WTC11 (cell line): ENCODE data around the gene HNRNPAB. TPM values are rescaled to one million over a fixed set of nuclear protein-coding genes. Genes with fewer than 3 reads are reported as not detected.

ENCODE experiments used
- ATAC-seq: fragments of 200-7000 bp; cut with Tn5 transposase; 2 replicates; pipeline ENCODE4 v1.10.0; 2021; ENCODE audit warnings: mild to moderate bottlenecking, moderate library complexity
- CTCF ChIA-PET: fragments of 300-600 bp; sonication (Branson Sonifier 250); formaldehyde crosslinking; loops from one replicate; lab custom pipeline; 2021; ENCODE audit warnings: antibody characterized with exemption; lab: Charles Lee
- POLR2A ChIA-PET: fragments of 350-600 bp; sonication (Branson Sonifier 250); formaldehyde crosslinking; loops from one replicate; lab custom pipeline; 2021; ENCODE audit warnings: antibody characterized with exemption; lab: Charles Lee
- DNase-seq: peaks from one replicate; pipeline ENCODE4 v3.0.0; 2021; ENCODE audit warnings: low spot score
- H3K27ac Mint-ChIP-seq: 2 replicates; pipeline ENCODE4 v1.8.0; 2021; ENCODE audit warnings: mixed read lengths
- H3K27me3 Mint-ChIP-seq: 2 replicates; pipeline ENCODE4 v1.8.0; 2021; ENCODE audit warnings: low read depth, mild to moderate bottlenecking, moderate library complexity, mixed read lengths
- H3K36me3 Mint-ChIP-seq: 2 replicates; pipeline ENCODE4 v1.8.0; 2021; ENCODE audit warnings: mixed read lengths
- H3K4me1 Mint-ChIP-seq: 2 replicates; pipeline ENCODE4 v1.8.0; 2022; ENCODE audit warnings: mixed read lengths
- H3K4me3 Mint-ChIP-seq: 2 replicates; pipeline ENCODE4 v1.8.0; 2021; ENCODE audit warnings: mild to moderate bottlenecking, moderate library complexity, mixed read lengths
- H3K9me3 Mint-ChIP-seq: 2 replicates; pipeline ENCODE4 v1.8.0; 2021; ENCODE audit warnings: mixed read lengths
- ARID4B ChIP-seq: sonication (generic); formaldehyde crosslinking; IDR thresholded peaks from 2 replicates; pipeline ENCODE4 v1.8.0; 2023; ENCODE audit warnings: missing genetic modification reagents, mild to moderate bottlenecking, borderline replicate concordance
- GABPB1 ChIP-seq: sonication (generic); formaldehyde crosslinking; IDR thresholded peaks from 2 replicates; pipeline ENCODE4 v1.8.1; 2023; ENCODE audit warnings: mild to moderate bottlenecking, missing genetic modification reagents
- IRF2 ChIP-seq: sonication (generic); formaldehyde crosslinking; IDR thresholded peaks from 2 replicates; pipeline ENCODE4 v1.8.0; 2022; ENCODE audit warnings: low read depth, missing genetic modification reagents, borderline replicate concordance
- JAZF1 ChIP-seq: fragments of 250-450 bp; sonication (Bioruptor Pico); IDR thresholded peaks from 2 replicates; pipeline ENCODE4 v1.9.0; 2021; ENCODE audit warnings: moderate library complexity, mild to moderate bottlenecking, inconsistent platforms
- JUN ChIP-seq: sonication (generic); formaldehyde crosslinking; IDR thresholded peaks from 2 replicates; pipeline ENCODE4 v1.8.0; 2023; ENCODE audit warnings: mild to moderate bottlenecking, missing genetic modification reagents
- KAT7 ChIP-seq: sonication (generic); formaldehyde crosslinking; IDR thresholded peaks from 2 replicates; pipeline ENCODE4 v1.8.1; 2023; ENCODE audit warnings: missing genetic modification reagents, mild to moderate bottlenecking, borderline replicate concordance
- NR2C2 ChIP-seq: sonication (generic); formaldehyde crosslinking; IDR thresholded peaks from 2 replicates; pipeline ENCODE4 v1.8.0; 2022; ENCODE audit warnings: mild to moderate bottlenecking, missing genetic modification reagents
- RELA ChIP-seq: sonication (generic); formaldehyde crosslinking; IDR thresholded peaks from 2 replicates; pipeline ENCODE4 v1.8.1; 2022; ENCODE audit warnings: missing genetic modification reagents, mild to moderate bottlenecking, borderline replicate concordance
- RORB ChIP-seq: fragments of 250-450 bp; sonication (Bioruptor Pico); IDR thresholded peaks from 2 replicates; pipeline ENCODE4 v1.9.0; 2021; ENCODE audit warnings: mild to moderate bottlenecking
- SMAD4 ChIP-seq: sonication (generic); formaldehyde crosslinking; IDR thresholded peaks from 2 replicates; pipeline ENCODE4 v1.8.0; 2022; ENCODE audit warnings: mild to moderate bottlenecking, missing genetic modification reagents
- TP53 ChIP-seq: sonication (generic); formaldehyde crosslinking; IDR thresholded peaks from 2 replicates; pipeline ENCODE4 v1.8.1; 2023; ENCODE audit warnings: mild to moderate bottlenecking, missing genetic modification reagents
- ZNF396 ChIP-seq: fragments of 250-450 bp; sonication (Bioruptor Pico); IDR thresholded peaks from 2 replicates; pipeline ENCODE4 v1.8.0; 2021; ENCODE audit warnings: mild to moderate bottlenecking, moderate library complexity, borderline replicate concordance
- ZNF416 ChIP-seq: fragments of 250-450 bp; sonication (Bioruptor Pico); IDR thresholded peaks from 2 replicates; pipeline ENCODE4 v1.9.0; 2021; ENCODE audit warnings: mild to moderate bottlenecking, inconsistent platforms
- ZNF425 ChIP-seq: fragments of 250-450 bp; sonication (Bioruptor Pico); conservative IDR thresholded peaks from 2 replicates; pipeline ENCODE4 v1.9.0; 2021; ENCODE audit warnings: mild to moderate bottlenecking
- ZSCAN18 ChIP-seq: fragments of 250-450 bp; sonication (Bioruptor Pico); IDR thresholded peaks from 2 replicates; pipeline ENCODE4 v2.1.2; 2022; ENCODE audit warnings: mild to moderate bottlenecking, moderate library complexity
- total RNA-seq: library from RNA; stranded (reverse); gene quantifications from 3 replicates; pipeline ENCODE4 v1.2.3, GENCODE V29; 2021

The HNRNPAB gene
- total RNA-seq, 1 experiment from 2014 or later: 457 TPM

GRCh38 chr5:178248750-178249149, 44.4 kb downstream of the HNRNPAB start:
- DNase-seq (no peak), ATAC-seq (no peak)
- ChIA-PET POLR2A (no interaction called here), CTCF (interaction anchor here (1.0 to 3.3 kb wide), 2 partner anchors 14 to 341 kb away, joined by 3 to 24 read pairs; partner anchors contain the start of gene COL23A1)
- TF ChIP-seq JAZF1 (CRISPR knock-in tag): no peak
- TF ChIP-seq GABPB1: no peak
- no peak for TF ChIP-seq ZSCAN18 (CRISPR knock-in tag)
- no peak for TF ChIP-seq SMAD4 (CRISPR knock-in tag)
- no peaks in the 10 kb centered on the region for H3K36me3 Mint-ChIP-seq
- peaks cover 3% of the 10 kb centered on the region; the same call in 1 of the 2 replicates for H3K4me1 Mint-ChIP-seq
- H3K4me3 Mint-ChIP-seq: no peak overlapping the region
- no peaks in the 10 kb centered on the region for H3K9me3 Mint-ChIP-seq
- no peaks in the 10 kb centered on the region for H3K27me3 Mint-ChIP-seq
- H3K27ac Mint-ChIP-seq: no peak overlapping the region

- Mint-ChIP-seq H3K36me3 (no peaks in the 10 kb centered on the region), H3K27me3 (no peaks in the 10 kb centered on the region), H3K4me3 (no peak overlapping the region), H3K27ac (no peak overlapping the region), H3K9me3 (no peaks in the 10 kb centered on the region), H3K4me1 (peaks cover 3% of the 10 kb centered on the region; the same call in 1 of the 2 replicates)
- ATAC-seq (no peak), DNase-seq (no peak)
- TF ChIP-seq RORB (no peak), IRF2 (CRISPR knock-in tag) (no peak), NR2C2 (CRISPR knock-in tag) (no peak), ZNF425 (CRISPR knock-in tag) (no peak), KAT7 (CRISPR knock-in tag) (no peak), ARID4B (CRISPR knock-in tag) (no peak), ZNF416 (no peak)
- CTCF ChIA-PET: interaction anchor here (3.3 kb wide), 1 partner anchor 15 kb away, joined by 24 read pairs; no protein-coding TSS in a partner anchor
- POLR2A ChIA-PET: no interaction called here
These were observed 45.1 kb downstream of the HNRNPAB start for GRCh38 chr5:178249191-178249989.

GRCh38 chr5:178250263-178250662, 45.9 kb downstream of the HNRNPAB start:
- ChIA-PET POLR2A (interaction anchor here (0.6 kb wide), 1 partner anchor 1535 kb away, joined by 4 read pairs; no protein-coding TSS in a partner anchor), CTCF (interaction anchor here (0.7 to 2.6 kb wide), 3 partner anchors 15 to 1159 kb away, joined by 3 to 15 read pairs (median 5); no protein-coding TSS in a partner anchor)
- no peaks in the 10 kb centered on the region; the same call in 1 of the 2 replicates for H3K27me3 Mint-ChIP-seq

More at GRCh38 chr5:178250263-178250662, 45.9 kb downstream of the HNRNPAB start:
- Mint-ChIP-seq H3K9me3 (no peaks in the 10 kb centered on the region), H3K4me1 (peaks cover 3% of the 10 kb centered on the region; the same call in 1 of the 2 replicates), H3K4me3 (no peak overlapping the region), H3K27ac (no peak overlapping the region), H3K36me3 (no peaks in the 10 kb centered on the region)
- TF ChIP-seq JUN (no peak), ZSCAN18 (CRISPR knock-in tag) (no peak), TP53 (CRISPR knock-in tag) (no peak), SMAD4 (CRISPR knock-in tag) (no peak), ZNF396 (CRISPR knock-in tag) (no peak), RELA (CRISPR knock-in tag) (no peak), NR2C2 (CRISPR knock-in tag) (no peak)
- no peak for ATAC-seq
- no peak for DNase-seq
